OCI-LY3 (cell line): ENCODE measurements around the gene TEDC1.

Experiments
- H2AFZ ChIP-seq: fragments of 200-600, 300-600 bp; shearing (Covaris generic); 2 replicates; pipeline ENCODE4 v1.6.0; 2014; ENCODE audit warnings: antibody characterized with exemption, low read depth, low read length
- H3K27ac ChIP-seq: fragments of 200-600, 300-600 bp; sonication (generic); 2 replicates; pipeline ENCODE4 v1.5.1; 2014; ENCODE audit warnings: mild to moderate bottlenecking, low read length, moderate library complexity, mixed read lengths
- H3K27me3 ChIP-seq: fragments of 200-600, 300-600 bp; sonication (generic); 2 replicates; pipeline ENCODE4 v1.6.1; 2014; ENCODE audit warnings: low read depth, low read length, mixed read lengths
- H3K36me3 ChIP-seq: fragments of 200-600, 300-600 bp; sonication (generic); replicated peaks from 2 replicates; pipeline ENCODE3; 2014; ENCODE audit warnings: low read depth, low read length, mixed read lengths
- H3K4me1 ChIP-seq: fragments of 300-600, 200-600 bp; sonication (generic); 2 replicates; pipeline ENCODE4 v1.6.1; 2014; ENCODE audit warnings: low read length, mixed read lengths
- H3K4me2 ChIP-seq: fragments of 200-600, 300-600 bp; sonication (generic); 2 replicates; pipeline ENCODE4 v1.6.1; 2014; ENCODE audit warnings: low read length, mixed read lengths
- H3K4me3 ChIP-seq: fragments of 300-600, 200-600 bp; sonication (generic); 2 replicates; pipeline ENCODE4 v1.5.1; 2014; ENCODE audit warnings: antibody characterized with exemption, mild to moderate bottlenecking, low read length, moderate library complexity
- H3K79me2 ChIP-seq: fragments of 300-600, 200-600 bp; shearing (Covaris generic); 2 replicates; pipeline ENCODE4 v1.6.1; 2014; ENCODE audit warnings: mild to moderate bottlenecking, low read length, mixed read lengths
- H3K9ac ChIP-seq: fragments of 300-600, 200-600 bp; shearing (Covaris generic); 2 replicates; pipeline ENCODE4 v1.6.0; 2014; ENCODE audit warnings: mild to moderate bottlenecking, low read length, moderate library complexity
- H3K9me3 ChIP-seq: fragments of 200-600, 300-600 bp; shearing (Covaris generic); 2 replicates; pipeline ENCODE4 v1.6.1; 2014; ENCODE audit warnings: low read length, mixed read lengths; ENCODE audit not compliant: insufficient read depth
- H4K20me1 ChIP-seq: fragments of 200-600, 300-600 bp; sonication (generic); 2 replicates; pipeline ENCODE4 v1.6.1; 2016; ENCODE audit warnings: low read length, mixed read lengths; ENCODE audit not compliant: insufficient read depth
- EZH2phosphoT487 ChIP-seq: fragments of 200-600 bp; shearing (Covaris generic); IDR thresholded peaks from 2 replicates; pipeline ENCODE4 v1.6.1; 2018; ENCODE audit warnings: antibody characterized with exemption, mixed run types, low read depth
- TF ChIP-seq, protein P1 (sequence below): fragments of 200-600, 300-600 bp; sonication (generic); IDR thresholded peaks from 2 replicates; pipeline ENCODE4 v1.5.1; 2014; ENCODE audit warnings: antibody characterized with exemption, low read length, low read depth

Gene TEDC1

DNA sequence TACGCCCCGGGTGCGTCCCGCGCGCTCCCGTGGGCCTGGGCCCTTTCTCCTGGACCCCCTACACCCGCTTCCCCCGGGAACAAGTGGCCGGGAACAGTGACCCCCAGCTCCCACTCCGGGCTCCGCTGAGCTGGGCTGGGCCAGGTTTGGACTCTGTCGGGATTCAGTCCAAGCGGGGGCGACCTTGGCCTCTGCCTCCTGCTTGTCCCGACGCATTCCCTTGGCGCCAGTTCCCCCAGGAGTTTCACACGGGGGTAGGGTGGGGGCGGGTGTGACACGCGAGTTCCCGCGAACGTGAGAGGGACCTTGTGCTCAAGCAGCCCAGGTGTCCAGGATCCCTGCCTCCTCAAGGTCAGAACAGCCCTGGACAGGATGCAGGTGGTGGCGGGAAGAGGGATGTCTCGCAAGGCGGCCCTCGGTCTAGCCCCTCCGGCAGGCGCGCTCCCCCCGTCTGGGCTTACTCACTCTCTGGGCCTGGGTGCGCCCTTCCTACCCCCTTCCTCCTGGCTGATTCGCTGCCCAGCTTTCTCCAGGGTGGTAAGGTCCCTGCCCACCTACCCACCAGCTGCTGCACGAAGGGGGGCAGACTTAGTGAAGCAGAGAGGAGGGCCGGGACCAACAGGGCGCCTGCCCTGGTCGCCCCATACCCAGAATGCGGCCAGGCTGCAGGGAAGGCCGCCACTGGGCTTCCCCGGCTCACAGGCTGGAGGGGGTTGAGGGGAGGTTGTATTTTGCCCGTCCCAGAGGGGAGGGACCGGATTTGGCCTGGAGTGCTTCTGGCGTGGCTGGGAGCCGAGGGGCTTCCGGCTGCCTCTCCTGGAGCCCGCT lies 15.6 kb upstream of the TEDC1 start:
- Histone ChIP-seq H3K9ac (no peak overlapping the region), H4K20me1 (no peaks in the 10 kb centered on the region), H3K27me3 (peaks cover 16% of the 10 kb centered on the region), H3K27ac (no peak overlapping the region), H3K79me2 (no peaks in the 10 kb centered on the region), H2AFZ (no peak overlapping the region), H3K4me3 (no peak overlapping the region), H3K9me3 (no peaks in the 10 kb centered on the region), H3K4me1 (peaks cover 5% of the 10 kb centered on the region; the same call in 1 of the 2 replicates), H3K4me2 (no peak overlapping the region), H3K36me3 (no peaks in the 10 kb centered on the region)
- TF ChIP-seq, protein P1, sequence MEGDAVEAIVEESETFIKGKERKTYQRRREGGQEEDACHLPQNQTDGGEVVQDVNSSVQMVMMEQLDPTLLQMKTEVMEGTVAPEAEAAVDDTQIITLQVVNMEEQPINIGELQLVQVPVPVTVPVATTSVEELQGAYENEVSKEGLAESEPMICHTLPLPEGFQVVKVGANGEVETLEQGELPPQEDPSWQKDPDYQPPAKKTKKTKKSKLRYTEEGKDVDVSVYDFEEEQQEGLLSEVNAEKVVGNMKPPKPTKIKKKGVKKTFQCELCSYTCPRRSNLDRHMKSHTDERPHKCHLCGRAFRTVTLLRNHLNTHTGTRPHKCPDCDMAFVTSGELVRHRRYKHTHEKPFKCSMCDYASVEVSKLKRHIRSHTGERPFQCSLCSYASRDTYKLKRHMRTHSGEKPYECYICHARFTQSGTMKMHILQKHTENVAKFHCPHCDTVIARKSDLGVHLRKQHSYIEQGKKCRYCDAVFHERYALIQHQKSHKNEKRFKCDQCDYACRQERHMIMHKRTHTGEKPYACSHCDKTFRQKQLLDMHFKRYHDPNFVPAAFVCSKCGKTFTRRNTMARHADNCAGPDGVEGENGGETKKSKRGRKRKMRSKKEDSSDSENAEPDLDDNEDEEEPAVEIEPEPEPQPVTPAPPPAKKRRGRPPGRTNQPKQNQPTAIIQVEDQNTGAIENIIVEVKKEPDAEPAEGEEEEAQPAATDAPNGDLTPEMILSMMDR, result no peak
- TF ChIP-seq EZH2phosphoT487, result no peak

DNA sequence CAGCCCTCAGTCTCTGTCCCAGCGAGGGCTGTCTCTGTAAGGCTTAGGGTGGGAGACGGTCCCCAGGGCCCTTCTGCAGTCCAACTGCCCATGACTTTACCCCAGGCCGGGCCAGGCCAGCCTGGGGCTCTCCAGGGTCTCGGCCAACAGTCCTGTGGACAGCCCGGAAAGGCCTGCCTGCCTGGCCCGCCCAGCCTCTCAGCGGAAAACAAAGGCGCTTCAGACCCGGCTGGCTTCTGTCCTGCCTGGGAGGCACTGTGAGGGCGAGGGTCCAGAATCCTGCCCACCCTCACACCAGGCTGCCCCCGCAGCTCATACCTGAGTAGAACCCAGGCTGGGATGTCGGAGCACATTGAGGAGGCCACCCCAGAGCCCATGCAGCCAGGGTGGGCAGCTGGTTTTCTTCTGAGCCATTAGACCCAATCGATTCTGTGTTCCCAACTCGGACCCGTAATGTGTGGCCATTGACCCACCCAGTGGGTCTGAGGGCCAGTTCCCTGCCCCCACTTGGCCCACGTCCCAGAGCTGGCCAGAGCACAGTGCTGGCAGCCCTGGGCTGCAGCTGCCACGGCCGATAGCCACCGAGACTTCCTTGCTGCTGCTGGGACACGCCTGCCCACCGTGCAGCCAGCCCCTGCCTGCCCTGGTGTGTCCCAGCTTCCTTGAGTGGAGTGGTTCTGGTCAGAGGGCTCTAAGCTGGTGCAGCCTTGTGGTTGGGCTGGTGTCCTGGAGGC lies 14.8 kb upstream of the TEDC1 start:
- H3K4me1 ChIP-seq, result peaks cover 11% of the 10 kb centered on the region; the same call in 1 of the 2 replicates
- H2AFZ ChIP-seq, result no peak overlapping the region
- no peak overlapping the region for H3K9ac ChIP-seq
- no peaks in the 10 kb centered on the region for H4K20me1 ChIP-seq
- H3K27me3 ChIP-seq, result peaks cover 16% of the 10 kb centered on the region
- H3K79me2 ChIP-seq, result no peaks in the 10 kb centered on the region
- TF ChIP-seq, protein P1, result no peak
- no peak for TF ChIP-seq EZH2phosphoT487
- no peaks in the 10 kb centered on the region for H3K36me3 ChIP-seq
- no peaks in the 10 kb centered on the region for H3K9me3 ChIP-seq
- H3K4me2 ChIP-seq, result no peak overlapping the region
- H3K4me3 ChIP-seq, result no peak overlapping the region
- no peak overlapping the region for H3K27ac ChIP-seq

DNA sequence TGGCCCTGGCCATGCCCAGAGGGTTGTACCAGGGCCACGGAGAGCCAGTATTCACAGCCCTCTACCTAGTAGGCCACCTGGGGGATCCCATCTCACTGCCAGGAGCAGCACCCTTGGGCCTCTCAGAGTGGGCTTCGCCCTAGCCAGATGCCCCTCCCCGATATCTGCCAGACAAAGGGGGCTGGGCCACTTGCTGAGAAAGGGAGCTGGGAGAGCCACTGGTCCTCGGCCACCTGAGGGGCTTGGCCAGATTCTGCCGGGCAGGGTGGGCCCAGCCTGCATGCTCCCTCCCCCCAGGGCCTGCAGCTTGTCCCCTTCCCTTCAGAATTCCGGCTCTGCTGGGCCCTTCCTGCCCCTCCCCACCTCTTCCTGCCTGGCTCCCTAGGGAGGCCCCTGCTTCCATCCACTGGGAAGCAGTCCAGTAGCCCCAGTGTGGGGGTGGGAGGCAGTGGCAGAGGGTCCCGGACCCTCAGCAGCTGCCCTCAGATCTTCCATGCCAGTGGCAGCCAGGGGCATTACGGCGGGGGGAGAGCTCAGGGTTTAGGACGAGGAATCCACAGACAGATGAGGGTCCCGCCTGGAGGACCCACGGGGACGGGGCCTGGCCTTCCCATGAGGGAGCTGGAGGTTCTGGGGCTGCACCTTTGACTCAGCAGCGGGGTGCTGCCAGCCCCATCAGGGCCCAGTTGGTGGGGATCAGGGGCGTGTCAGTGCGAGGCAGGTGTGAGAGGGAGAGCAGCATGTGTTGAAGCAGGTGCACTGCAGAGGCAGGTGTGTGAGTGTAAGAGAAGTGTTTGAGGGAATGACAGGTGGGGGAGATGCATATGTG lies 14.0 kb upstream of the TEDC1 start:
- peaks cover 16% of the 10 kb centered on the region for H3K27me3 ChIP-seq
- no peaks in the 10 kb centered on the region for H3K36me3 ChIP-seq
- peaks cover 17% of the 10 kb centered on the region for H3K4me1 ChIP-seq
- H3K27ac ChIP-seq, result no peak overlapping the region
- no peaks in the 10 kb centered on the region for H3K9me3 ChIP-seq
- no peak overlapping the region for H3K4me3 ChIP-seq
- H3K9ac ChIP-seq, result no peak overlapping the region
- H3K4me2 ChIP-seq, result no peak overlapping the region
- H3K79me2 ChIP-seq, result no peaks in the 10 kb centered on the region
- no peak overlapping the region for H2AFZ ChIP-seq
- H4K20me1 ChIP-seq, result no peaks in the 10 kb centered on the region
- TF ChIP-seq, protein P1, result no peak
- TF ChIP-seq EZH2phosphoT487, result no peak
